GM18873 (cell line): ENCODE results near the gene DIP2B.

Experiments
- ATAC-seq: cut with Tn5 transposase; IDR thresholded peaks from one replicate; pipeline ENCODE4 v1.9.1; 2021; ENCODE audit warnings: mild to moderate bottlenecking, moderate library complexity, moderate number of reproducible peaks; ENCODE audit not compliant: unreplicated experiment, low FRiP score

The DIP2B gene

GRCh38 chr12:50720085-50720484 lies 215.3 kb downstream of the DIP2B start:
- no peak for ATAC-seq

GRCh38 chr12:50720501-50720900 lies 215.7 kb downstream of the DIP2B start:
- ATAC-seq: no peak

- ATAC-seq: no peak
Observed at GRCh38 chr12:50723865-50724264, 219.1 kb downstream of the DIP2B start.

- ATAC-seq: no peak
Observed at GRCh38 chr12:50725011-50725942, 220.5 kb downstream of the DIP2B start.

GRCh38 chr12:50727466-50727865 lies 222.7 kb downstream of the DIP2B start:
- no peak for ATAC-seq

- ATAC-seq: no peak
Observed at GRCh38 chr12:50728417-50728816, 223.6 kb downstream of the DIP2B start.

GRCh38 chr12:50728841-50729240 lies 224.1 kb downstream of the DIP2B start:
- ATAC-seq: no peak

GRCh38 chr12:50732591-50732990 lies 227.8 kb downstream of the DIP2B start:
- ATAC-seq: no peak

GRCh38 chr12:50733706-50734105 lies 228.9 kb downstream of the DIP2B start:
- ATAC-seq: no peak

GRCh38 chr12:50734409-50735263 lies 229.9 kb downstream of the DIP2B start:
- no peak for ATAC-seq

GRCh38 chr12:50739611-50740010 lies 234.8 kb downstream of the DIP2B start:
- no peak for ATAC-seq

GRCh38 chr12:50740307-50740706 lies 235.5 kb downstream of the DIP2B start:
- no peak for ATAC-seq

- no peak for ATAC-seq
Observed at GRCh38 chr12:50742776-50743175, 238.0 kb downstream of the DIP2B start.

GRCh38 chr12:50745861-50746260 lies 241.1 kb downstream of the DIP2B start:
- no peak for ATAC-seq

- ATAC-seq: no peak
Observed at GRCh38 chr12:50746431-50746830, 241.6 kb downstream of the DIP2B start.

GRCh38 chr12:50747817-50748216 lies 243.0 kb downstream of the DIP2B start:
- ATAC-seq: no peak

- no peak for ATAC-seq
Observed at GRCh38 chr12:50749459-50749882, 244.7 kb downstream of the DIP2B start.

- ATAC-seq: no peak
Observed at GRCh38 chr12:50750366-50750765, 245.6 kb downstream of the DIP2B start.

- ATAC-seq: no peak
Observed at GRCh38 chr12:50751948-50752721, 247.3 kb downstream of the DIP2B start.

- ATAC-seq: no peak
Observed at GRCh38 chr12:50753232-50753769, 248.5 kb downstream of the DIP2B start.
